Measurements from ENCODE around the gene IQCK.

Gene IQCK

GRCh38 chr16:19853132-19853741 lies 135.2 kb downstream of the IQCK start:
- H3K9me3 ChIP-seq (ENCODE audit: severe bottlenecking), result no peaks in the 10 kb centered on the region
- DNase-seq (ENCODE audit: low spot score) (no peak), ATAC-seq (ENCODE audit: low read depth) (no peak)
- H3K27ac ChIP-seq (ENCODE audit: poor library complexity, severe bottlenecking), result no peak overlapping the region
- TF ChIP-seq CTCF (IDR thresholded peaks at IDR 0.05; ENCODE audit: poor library complexity, severe bottlenecking), result no peak
- H3K4me3 ChIP-seq (ENCODE audit: severe bottlenecking), result no peak overlapping the region
- H3K4me1 ChIP-seq (ENCODE audit: insufficient read depth, poor library complexity, severe bottlenecking), result no peaks in the 10 kb centered on the region
- no peaks in the 10 kb centered on the region for H3K36me3 ChIP-seq (ENCODE audit: low read depth)
- no peaks in the 10 kb centered on the region for H3K27me3 ChIP-seq (ENCODE audit: insufficient read depth, poor library complexity, severe bottlenecking)

GRCh38 chr16:19853742-19854542 lies 135.9 kb downstream of the IQCK start:
- DNase-seq (ENCODE audit: low spot score) (no peak), ATAC-seq (ENCODE audit: low read depth) (no peak)
- Histone ChIP-seq H3K4me1 (ENCODE audit: insufficient read depth, poor library complexity, severe bottlenecking) (no peaks in the 10 kb centered on the region), H3K36me3 (ENCODE audit: low read depth) (no peaks in the 10 kb centered on the region), H3K27ac (ENCODE audit: poor library complexity, severe bottlenecking) (no peak overlapping the region), H3K27me3 (ENCODE audit: insufficient read depth, poor library complexity, severe bottlenecking) (no peaks in the 10 kb centered on the region), H3K4me3 (ENCODE audit: severe bottlenecking) (no peak overlapping the region), H3K9me3 (ENCODE audit: severe bottlenecking) (no peaks in the 10 kb centered on the region)
- no peak for TF ChIP-seq CTCF (IDR thresholded peaks at IDR 0.05; ENCODE audit: poor library complexity, severe bottlenecking)

- ATAC-seq (ENCODE audit: low read depth), result no peak
- Histone ChIP-seq H3K27me3 (ENCODE audit: insufficient read depth, poor library complexity, severe bottlenecking) (no peaks in the 10 kb centered on the region), H3K27ac (ENCODE audit: poor library complexity, severe bottlenecking) (no peak overlapping the region), H3K9me3 (ENCODE audit: severe bottlenecking) (no peaks in the 10 kb centered on the region), H3K4me3 (ENCODE audit: severe bottlenecking) (no peak overlapping the region), H3K4me1 (ENCODE audit: insufficient read depth, poor library complexity, severe bottlenecking) (no peaks in the 10 kb centered on the region), H3K36me3 (ENCODE audit: low read depth) (no peaks in the 10 kb centered on the region)
- TF ChIP-seq CTCF (IDR thresholded peaks at IDR 0.05; ENCODE audit: poor library complexity, severe bottlenecking), result no peak
- DNase-seq (ENCODE audit: low spot score), result no peak
These were observed 136.4 kb downstream of the IQCK start for GRCh38 chr16:19854543-19854876.

GRCh38 chr16:19856120-19856519 lies 138.0 kb downstream of the IQCK start:
- no peak overlapping the region for H3K27ac ChIP-seq (ENCODE audit: poor library complexity, severe bottlenecking)
- no peaks in the 10 kb centered on the region for H3K9me3 ChIP-seq (ENCODE audit: severe bottlenecking)
- no peak for DNase-seq (ENCODE audit: low spot score)
- TF ChIP-seq CTCF (IDR thresholded peaks at IDR 0.05; ENCODE audit: poor library complexity, severe bottlenecking), result no peak
- H3K36me3 ChIP-seq (ENCODE audit: low read depth), result no peaks in the 10 kb centered on the region
- H3K4me1 ChIP-seq (ENCODE audit: insufficient read depth, poor library complexity, severe bottlenecking), result no peaks in the 10 kb centered on the region
- no peaks in the 10 kb centered on the region for H3K27me3 ChIP-seq (ENCODE audit: insufficient read depth, poor library complexity, severe bottlenecking)
- no peak overlapping the region for H3K4me3 ChIP-seq (ENCODE audit: severe bottlenecking)
- ATAC-seq (ENCODE audit: low read depth), result no peak

Data from RWPE2 (cell line).